ENCODE results near the gene GCLM.
A peak's percentile ranks its signal among the peaks of the same experiment; 100 is the strongest.

Gene GCLM

DNA sequence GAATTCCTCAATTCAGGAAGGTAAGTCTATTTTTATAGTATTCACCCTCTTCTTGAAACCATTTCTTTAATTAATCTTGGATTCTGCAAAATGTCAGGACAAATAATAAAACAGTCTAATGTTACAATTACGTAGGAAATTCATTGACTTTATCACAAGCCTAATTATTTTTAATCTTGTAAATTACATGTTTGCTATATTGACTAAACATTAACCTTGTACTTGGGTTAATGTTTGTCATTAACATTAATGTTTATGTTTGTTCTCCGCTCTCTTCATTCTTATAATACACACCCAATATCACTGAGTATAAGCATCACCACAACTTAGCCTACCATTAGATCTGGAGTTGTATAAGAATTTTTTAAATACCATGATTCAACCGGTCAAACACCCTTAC, 2.8 kb downstream of the GCLM start:
- no peak for DNase-seq (ENCODE audit: low read depth in 1 of 2, low spot score in 1 of 2)
- TF ChIP-seq POLR2AphosphoS5 (IDR thresholded peaks at IDR 0.05; ENCODE audit: low read depth) (no peak), GABPA (IDR thresholded peaks at IDR 0.05; ENCODE audit: low read depth) (no peak), SPI1 (IDR thresholded peaks at IDR 0.05; ENCODE audit: borderline replicate concordance, low read depth) (no peak)
- TF ChIP-seq, protein P1, sequence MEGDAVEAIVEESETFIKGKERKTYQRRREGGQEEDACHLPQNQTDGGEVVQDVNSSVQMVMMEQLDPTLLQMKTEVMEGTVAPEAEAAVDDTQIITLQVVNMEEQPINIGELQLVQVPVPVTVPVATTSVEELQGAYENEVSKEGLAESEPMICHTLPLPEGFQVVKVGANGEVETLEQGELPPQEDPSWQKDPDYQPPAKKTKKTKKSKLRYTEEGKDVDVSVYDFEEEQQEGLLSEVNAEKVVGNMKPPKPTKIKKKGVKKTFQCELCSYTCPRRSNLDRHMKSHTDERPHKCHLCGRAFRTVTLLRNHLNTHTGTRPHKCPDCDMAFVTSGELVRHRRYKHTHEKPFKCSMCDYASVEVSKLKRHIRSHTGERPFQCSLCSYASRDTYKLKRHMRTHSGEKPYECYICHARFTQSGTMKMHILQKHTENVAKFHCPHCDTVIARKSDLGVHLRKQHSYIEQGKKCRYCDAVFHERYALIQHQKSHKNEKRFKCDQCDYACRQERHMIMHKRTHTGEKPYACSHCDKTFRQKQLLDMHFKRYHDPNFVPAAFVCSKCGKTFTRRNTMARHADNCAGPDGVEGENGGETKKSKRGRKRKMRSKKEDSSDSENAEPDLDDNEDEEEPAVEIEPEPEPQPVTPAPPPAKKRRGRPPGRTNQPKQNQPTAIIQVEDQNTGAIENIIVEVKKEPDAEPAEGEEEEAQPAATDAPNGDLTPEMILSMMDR (IDR thresholded peaks at IDR 0.05; ENCODE audit: insufficient read depth, low read length): no peak
- TF ChIP-seq, protein P2, sequence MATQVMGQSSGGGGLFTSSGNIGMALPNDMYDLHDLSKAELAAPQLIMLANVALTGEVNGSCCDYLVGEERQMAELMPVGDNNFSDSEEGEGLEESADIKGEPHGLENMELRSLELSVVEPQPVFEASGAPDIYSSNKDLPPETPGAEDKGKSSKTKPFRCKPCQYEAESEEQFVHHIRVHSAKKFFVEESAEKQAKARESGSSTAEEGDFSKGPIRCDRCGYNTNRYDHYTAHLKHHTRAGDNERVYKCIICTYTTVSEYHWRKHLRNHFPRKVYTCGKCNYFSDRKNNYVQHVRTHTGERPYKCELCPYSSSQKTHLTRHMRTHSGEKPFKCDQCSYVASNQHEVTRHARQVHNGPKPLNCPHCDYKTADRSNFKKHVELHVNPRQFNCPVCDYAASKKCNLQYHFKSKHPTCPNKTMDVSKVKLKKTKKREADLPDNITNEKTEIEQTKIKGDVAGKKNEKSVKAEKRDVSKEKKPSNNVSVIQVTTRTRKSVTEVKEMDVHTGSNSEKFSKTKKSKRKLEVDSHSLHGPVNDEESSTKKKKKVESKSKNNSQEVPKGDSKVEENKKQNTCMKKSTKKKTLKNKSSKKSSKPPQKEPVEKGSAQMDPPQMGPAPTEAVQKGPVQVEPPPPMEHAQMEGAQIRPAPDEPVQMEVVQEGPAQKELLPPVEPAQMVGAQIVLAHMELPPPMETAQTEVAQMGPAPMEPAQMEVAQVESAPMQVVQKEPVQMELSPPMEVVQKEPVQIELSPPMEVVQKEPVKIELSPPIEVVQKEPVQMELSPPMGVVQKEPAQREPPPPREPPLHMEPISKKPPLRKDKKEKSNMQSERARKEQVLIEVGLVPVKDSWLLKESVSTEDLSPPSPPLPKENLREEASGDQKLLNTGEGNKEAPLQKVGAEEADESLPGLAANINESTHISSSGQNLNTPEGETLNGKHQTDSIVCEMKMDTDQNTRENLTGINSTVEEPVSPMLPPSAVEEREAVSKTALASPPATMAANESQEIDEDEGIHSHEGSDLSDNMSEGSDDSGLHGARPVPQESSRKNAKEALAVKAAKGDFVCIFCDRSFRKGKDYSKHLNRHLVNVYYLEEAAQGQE (IDR thresholded peaks at IDR 0.05; ENCODE audit: insufficient replicate concordance, low read depth): no peak
- no peaks in the 10 kb centered on the region for H3K27me3 ChIP-seq (ENCODE audit: insufficient read depth, poor library complexity, severe bottlenecking)
- H3K27ac ChIP-seq (replicated peaks): no peak overlapping the region
- no peak overlapping the region for H3K4me3 ChIP-seq (replicated peaks; ENCODE audit: insufficient read depth, low read length)

GRCh38 chr1:93905734-93906133, 3.5 kb downstream of the GCLM start:
- TF ChIP-seq GABPA (IDR thresholded peaks at IDR 0.05; ENCODE audit: low read depth): no peak
- DNase-seq (ENCODE audit: low read depth in 1 of 2, low spot score in 1 of 2): no peak
- no peaks in the 10 kb centered on the region for H3K27me3 ChIP-seq (ENCODE audit: insufficient read depth, poor library complexity, severe bottlenecking)
- no peak overlapping the region for H3K4me3 ChIP-seq (replicated peaks; ENCODE audit: insufficient read depth, low read length)
- no peak overlapping the region for H3K27ac ChIP-seq (replicated peaks)

- Histone ChIP-seq H3K27ac (replicated peaks) (no peak overlapping the region), H3K27me3 (ENCODE audit: insufficient read depth, poor library complexity, severe bottlenecking) (no peaks in the 10 kb centered on the region), H3K4me3 (replicated peaks; ENCODE audit: insufficient read depth, low read length) (no peak overlapping the region)
- TF ChIP-seq SPI1 (IDR thresholded peaks at IDR 0.05; ENCODE audit: borderline replicate concordance, low read depth) (no peak), POLR2AphosphoS5 (IDR thresholded peaks at IDR 0.05; ENCODE audit: low read depth) (no peak), GABPA (IDR thresholded peaks at IDR 0.05; ENCODE audit: low read depth) (no peak)
- TF ChIP-seq, protein P1 (IDR thresholded peaks at IDR 0.05; ENCODE audit: insufficient read depth, low read length): no peak
- TF ChIP-seq, protein P2 (IDR thresholded peaks at IDR 0.05; ENCODE audit: insufficient replicate concordance, low read depth): no peak
- no peak for DNase-seq (ENCODE audit: low read depth in 1 of 2, low spot score in 1 of 2)
Observed at GRCh38 chr1:93905051-93905450, 4.2 kb downstream of the GCLM start.

DNA sequence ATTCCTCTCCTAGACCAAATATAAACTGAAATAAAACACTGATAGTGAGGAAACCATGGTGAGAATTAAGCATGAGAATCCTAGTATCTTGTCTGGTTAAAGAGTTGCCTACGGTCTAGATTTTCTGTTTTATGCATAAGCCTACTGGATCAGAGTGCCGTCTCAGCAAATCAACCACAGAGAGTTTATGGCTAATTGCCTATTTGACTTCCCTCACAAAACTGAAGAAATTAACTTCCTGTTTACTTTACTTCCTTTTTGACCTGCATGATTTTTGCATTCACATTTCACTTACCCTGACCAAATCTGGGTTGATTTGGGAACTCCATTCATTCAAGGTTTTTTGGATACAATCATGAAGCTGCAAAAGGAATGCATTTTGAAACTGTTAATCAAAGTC, 5.0 kb downstream of the GCLM start:
- Histone ChIP-seq H3K27me3 (ENCODE audit: insufficient read depth, poor library complexity, severe bottlenecking) (no peaks in the 10 kb centered on the region), H3K4me3 (replicated peaks; ENCODE audit: insufficient read depth, low read length) (no peak overlapping the region), H3K27ac (replicated peaks) (peak overlapping the region; percentile 18)
- DNase-seq (ENCODE audit: low read depth in 1 of 2, low spot score in 1 of 2): peak in 1 of 2 experiments; percentile 51
- no peak for TF ChIP-seq POLR2AphosphoS5 (IDR thresholded peaks at IDR 0.05; ENCODE audit: low read depth)
- TF ChIP-seq, protein P1 (IDR thresholded peaks at IDR 0.05; ENCODE audit: insufficient read depth, low read length): no peak
- no peak for TF ChIP-seq GABPA (IDR thresholded peaks at IDR 0.05; ENCODE audit: low read depth)
- TF ChIP-seq, protein P2 (IDR thresholded peaks at IDR 0.05; ENCODE audit: insufficient replicate concordance, low read depth): no peak
- peak; percentile 28; the same call in 1 of the 2 replicates for TF ChIP-seq SPI1 (IDR thresholded peaks at IDR 0.05; ENCODE audit: borderline replicate concordance, low read depth)

All from HL-60 (cell line).